GM21381 (cell line): ENCODE measurements around the gene ASL.
"Not testable (repeated sequence)": the region's sequence is repeated elsewhere in the genome, so short reads cannot be mapped to it uniquely, and the experiment has no call there.

Source experiments
- ATAC-seq: cut with Tn5 transposase; IDR thresholded peaks from one replicate; pipeline ENCODE4 v1.9.1; 2021; ENCODE audit warnings: mild to moderate bottlenecking, moderate library complexity; ENCODE audit not compliant: unreplicated experiment

Gene ASL

GRCh38 chr7:66075590-66076461 lies at the start of gene ASL:
Gene ASL (plus strand): TSS chr7:66075819. CDS start chr7:66076082, 263 bp downstream.
- ATAC-seq = peak; percentile 97

- not testable (repeated sequence) for ATAC-seq
Observed at GRCh38 chr7:66028342-66028741, 47.3 kb upstream of the ASL start.

- no peak for ATAC-seq
Observed at GRCh38 chr7:66033471-66034385, 41.9 kb upstream of the ASL start.

- not testable (repeated sequence) for ATAC-seq
Observed at GRCh38 chr7:66034436-66035010, 41.1 kb upstream of the ASL start.

- ATAC-seq = no peak
Observed at GRCh38 chr7:66036382-66036781, 39.2 kb upstream of the ASL start.

GRCh38 chr7:66036788-66037187 lies 38.8 kb upstream of the ASL start:
- no peak for ATAC-seq

GRCh38 chr7:66039094-66039670 lies 36.4 kb upstream of the ASL start:
- no peak for ATAC-seq

- ATAC-seq = no peak
Observed at GRCh38 chr7:66043681-66044497, 31.7 kb upstream of the ASL start.

GRCh38 chr7:66044498-66044854 lies 31.1 kb upstream of the ASL start:
- ATAC-seq = not testable (repeated sequence)

- ATAC-seq = no peak
Observed at GRCh38 chr7:66047426-66047825, 28.2 kb upstream of the ASL start.

- not testable (repeated sequence) for ATAC-seq
Observed at GRCh38 chr7:66049886-66050285, 25.7 kb upstream of the ASL start.

GRCh38 chr7:66050337-66050957 lies 25.2 kb upstream of the ASL start:
- ATAC-seq = no peak

GRCh38 chr7:66050990-66051448 lies 24.6 kb upstream of the ASL start:
- ATAC-seq = no peak

GRCh38 chr7:66052447-66052846 lies 23.2 kb upstream of the ASL start:
- ATAC-seq = no peak

GRCh38 chr7:66054063-66054462 lies 21.6 kb upstream of the ASL start:
- no peak for ATAC-seq

GRCh38 chr7:66055321-66055956 lies 20.2 kb upstream of the ASL start:
- peak; percentile 82 for ATAC-seq

GRCh38 chr7:66060796-66061195 lies 14.8 kb upstream of the ASL start:
- no peak for ATAC-seq

- ATAC-seq = no peak
Observed at GRCh38 chr7:66069732-66070131, 5.9 kb upstream of the ASL start.

GRCh38 chr7:66070222-66070621 lies 5.4 kb upstream of the ASL start:
- no peak for ATAC-seq
